Neural progenitor cell (in vitro differentiated cells): ENCODE data around the gene CAMK2A. TPM values are rescaled to one million over a fixed set of nuclear protein-coding genes. Genes with fewer than 3 reads are reported as not detected.
A peak's percentile ranks its signal among the peaks of the same experiment; 100 is the strongest.

Experiments
- DNase-seq: peaks from one replicate; pipeline ENCODE4 v3.0.0-alpha.2; 2016; ENCODE audit warnings: low spot score
- H2AFZ ChIP-seq: fragments of 200-600 bp; sonication (generic); replicated peaks from 2 replicates; pipeline ENCODE4 v1.6.1; 2016; ENCODE audit warnings: antibody characterized with exemption
- H3F3A ChIP-seq: fragments of 200-600 bp; sonication (generic); 2 replicates; pipeline ENCODE4 v1.6.1; 2016; ENCODE audit warnings: antibody characterized with exemption, low read depth
- H3K27ac ChIP-seq: fragments of 200-600 bp; sonication (generic); 2 replicates; pipeline ENCODE4 v1.5.1; 2016; ENCODE audit warnings: mild to moderate bottlenecking
- H3K27me3 ChIP-seq: fragments of 200-600 bp; sonication (generic); 2 replicates; pipeline ENCODE4 v1.6.1; 2016; ENCODE audit warnings: mild to moderate bottlenecking, moderate library complexity
- H3K36me3 ChIP-seq: fragments of 200-600 bp; sonication (generic); 2 replicates; pipeline ENCODE4 v1.5.1; 2016
- H3K4me1 ChIP-seq: fragments of 200-600 bp; sonication (generic); 2 replicates; pipeline ENCODE4 v1.6.1; 2016; ENCODE audit warnings: mixed run types
- H3K4me2 ChIP-seq: fragments of 200-600 bp; sonication (generic); 2 replicates; pipeline ENCODE4 v1.6.1; 2016
- H3K4me3 ChIP-seq: fragments of 200-600 bp; sonication (generic); 2 replicates; pipeline ENCODE4 v1.5.1; 2016
- H3K79me2 ChIP-seq: fragments of 200-600 bp; sonication (generic); 2 replicates; pipeline ENCODE4 v1.6.1; 2016; ENCODE audit warnings: low read depth
- H3K9ac ChIP-seq: fragments of 200-600 bp; sonication (generic); 2 replicates; pipeline ENCODE4 v1.6.1; 2016
- H3K9me3 ChIP-seq: fragments of 200-600 bp; sonication (generic); 2 replicates; pipeline ENCODE4 v1.5.1; 2016; ENCODE audit warnings: low read depth
- H4K20me1 ChIP-seq: fragments of 200-600 bp; sonication (generic); 2 replicates; pipeline ENCODE4 v1.6.1; 2016; ENCODE audit warnings: low read depth
- H3K27ac Mint-ChIP-seq: 3 replicates; pipeline ENCODE4 v1.8.0; 2021; ENCODE audit warnings: mixed read lengths
- H3K27me3 Mint-ChIP-seq: 2 replicates; pipeline ENCODE4 v1.8.0; 2022; ENCODE audit warnings: low read depth, mild to moderate bottlenecking, inconsistent platforms, moderate library complexity, mixed read lengths; ENCODE audit not compliant: insufficient read depth
- H3K36me3 Mint-ChIP-seq: 3 replicates; pipeline ENCODE4 v1.8.0; 2021; ENCODE audit warnings: mixed read lengths
- H3K4me1 Mint-ChIP-seq: 3 replicates; pipeline ENCODE4 v1.8.0; 2021; ENCODE audit warnings: mixed read lengths
- H3K4me3 Mint-ChIP-seq: 3 replicates; pipeline ENCODE4 v1.8.0; 2021; ENCODE audit warnings: mild to moderate bottlenecking, moderate library complexity, mixed read lengths
- H3K9me3 Mint-ChIP-seq: 3 replicates; pipeline ENCODE4 v1.8.0; 2020; ENCODE audit warnings: mixed read lengths
- CTCF ChIP-seq: fragments of 200-600 bp; sonication (generic); IDR thresholded peaks from 2 replicates; pipeline ENCODE4 v1.5.1; 2017; ENCODE audit warnings: antibody characterized with exemption, mild to moderate bottlenecking
- EZH2 ChIP-seq: fragments of 200-600 bp; sonication (generic); IDR thresholded peaks from 2 replicates; pipeline ENCODE4 v1.6.1; 2017; ENCODE audit warnings: antibody characterized with exemption, mild to moderate bottlenecking, moderate library complexity
- EZH2phosphoT487 ChIP-seq: fragments of 200-600 bp; sonication (generic); IDR thresholded peaks from 2 replicates; pipeline ENCODE4 v1.6.1; 2017; ENCODE audit warnings: antibody characterized with exemption
- total RNA-seq: library from RNA; depleted of rRNA; stranded (reverse); fragments of >200 nt; gene quantifications from 2 replicates; pipeline ENCODE4 v1.2.3, GENCODE V29; 2015; ENCODE audit warnings: low replicate concordance

CAMK2A gene
- total RNA-seq, 1 donor from 2014 or later: 0.09 TPM

- Histone ChIP-seq H3K4me2 (no peak overlapping the region), H4K20me1 (no peaks in the 10 kb centered on the region), H3K9ac (no peak overlapping the region), H3F3A (no peaks in the 10 kb centered on the region), H3K79me2 (no peaks in the 10 kb centered on the region), H3K4me3 (no peak overlapping the region), H2AFZ (no peak overlapping the region), H3K27ac (no peak overlapping the region), H3K36me3 (no peaks in the 10 kb centered on the region), H3K9me3 (no peaks in the 10 kb centered on the region), H3K27me3 (no peaks in the 10 kb centered on the region), H3K4me1 (peaks cover 4% of the 10 kb centered on the region)
- TF ChIP-seq EZH2 (no peak), EZH2phosphoT487 (no peak), CTCF (no peak)
- Mint-ChIP-seq H3K27ac (no peak overlapping the region), H3K4me1 (peaks cover 15% of the 10 kb centered on the region), H3K36me3 (peaks cover 2% of the 10 kb centered on the region), H3K27me3 (peaks cover 3% of the 10 kb centered on the region), H3K9me3 (no peaks in the 10 kb centered on the region), H3K4me3 (no peak overlapping the region)
- no peak for DNase-seq
Measured at GRCh38 chr5:150223474-150223873, 66.1 kb downstream of the CAMK2A start.

GRCh38 chr5:150222906-150223305 is 66.7 kb downstream of the CAMK2A start:
- Histone ChIP-seq H3K9ac (no peak overlapping the region), H3K79me2 (no peaks in the 10 kb centered on the region), H3K9me3 (no peaks in the 10 kb centered on the region), H3K4me2 (no peak overlapping the region), H3K4me3 (no peak overlapping the region), H4K20me1 (no peaks in the 10 kb centered on the region), H3K36me3 (no peaks in the 10 kb centered on the region), H2AFZ (no peak overlapping the region), H3F3A (no peaks in the 10 kb centered on the region), H3K4me1 (peaks cover 4% of the 10 kb centered on the region), H3K27ac (no peak overlapping the region), H3K27me3 (peaks cover 1% of the 10 kb centered on the region)
- Mint-ChIP-seq H3K9me3 (no peaks in the 10 kb centered on the region), H3K27me3 (peaks cover 2% of the 10 kb centered on the region), H3K27ac (no peak overlapping the region), H3K4me3 (no peak overlapping the region), H3K4me1 (peaks cover 13% of the 10 kb centered on the region), H3K36me3 (peaks cover 2% of the 10 kb centered on the region)
- TF ChIP-seq CTCF (no peak), EZH2phosphoT487 (no peak), EZH2 (no peak)
- no peak for DNase-seq

GRCh38 chr5:150221471-150221870 is 68.1 kb downstream of the CAMK2A start:
- TF ChIP-seq CTCF (no peak), EZH2 (no peak)
- Histone ChIP-seq H3K4me3 (no peak overlapping the region), H3K27me3 (peaks cover 12% of the 10 kb centered on the region), H3K9ac (no peak overlapping the region), H3K36me3 (no peaks in the 10 kb centered on the region), H3K9me3 (no peaks in the 10 kb centered on the region), H3F3A (no peaks in the 10 kb centered on the region), H3K4me1 (peaks cover 4% of the 10 kb centered on the region), H4K20me1 (no peaks in the 10 kb centered on the region), H2AFZ (no peak overlapping the region), H3K27ac (no peak overlapping the region), H3K4me2 (no peak overlapping the region), H3K79me2 (no peaks in the 10 kb centered on the region)
- H3K9me3 Mint-ChIP-seq: no peaks in the 10 kb centered on the region
- H3K36me3 Mint-ChIP-seq: no peaks in the 10 kb centered on the region
- DNase-seq: no peak
- H3K4me1 Mint-ChIP-seq: peaks cover 7% of the 10 kb centered on the region
- peak overlapping the region; percentile 68 for H3K27ac Mint-ChIP-seq
- peak overlapping the region; percentile 5 for H3K4me3 Mint-ChIP-seq
- peaks cover 2% of the 10 kb centered on the region for H3K27me3 Mint-ChIP-seq

GRCh38 chr5:150219861-150220260 is 69.7 kb downstream of the CAMK2A start:
- no peak overlapping the region for H3K4me2 ChIP-seq
- H3K27me3 ChIP-seq: peaks cover 12% of the 10 kb centered on the region
- TF ChIP-seq EZH2 (no peak), CTCF (no peak)
- no peaks in the 10 kb centered on the region for H3K79me2 ChIP-seq
- Mint-ChIP-seq H3K36me3 (no peaks in the 10 kb centered on the region), H3K4me1 (peaks cover 7% of the 10 kb centered on the region), H3K27ac (no peak overlapping the region), H3K4me3 (no peak overlapping the region), H3K9me3 (no peaks in the 10 kb centered on the region), H3K27me3 (peaks cover 2% of the 10 kb centered on the region)
- H3K9me3 ChIP-seq: no peaks in the 10 kb centered on the region
- no peak overlapping the region for H2AFZ ChIP-seq
- no peak overlapping the region for H3K4me3 ChIP-seq
- no peaks in the 10 kb centered on the region for H3K36me3 ChIP-seq
- H3K27ac ChIP-seq: no peak overlapping the region
- H3F3A ChIP-seq: no peaks in the 10 kb centered on the region
- DNase-seq: no peak
- no peaks in the 10 kb centered on the region for H4K20me1 ChIP-seq
- no peak overlapping the region for H3K9ac ChIP-seq
- peaks cover 4% of the 10 kb centered on the region for H3K4me1 ChIP-seq
